Lower leg skin (tissue), 3 donors: ENCODE data around the gene S100Z.

Experiments
- CTCF ChIP-seq, 3 donors: fragments of 450-650 bp; IDR thresholded peaks; one replicate each; pipeline ENCODE4 v1.5.1; 2016; ENCODE audit warnings: antibody characterized with exemption in 3 of 3, mild to moderate bottlenecking in 3 of 3, moderate library complexity in 2 of 3
- POLR2A ChIP-seq, 2 donors: fragments of 450-650 bp; IDR thresholded peaks; one replicate each; pipeline ENCODE4 v1.6.1; 2016 to 2017; ENCODE audit warnings: antibody characterized with exemption in 2 of 2, mild to moderate bottlenecking in 1 of 2, moderate library complexity in 1 of 2

GRCh38 chr5:76953551-76954382, 104.0 kb downstream of the S100Z start:
- TF ChIP-seq POLR2A (IDR thresholded peaks at IDR 0.05) (no peak), CTCF (IDR thresholded peaks at IDR 0.05) (no peak)
